Rectal smooth muscle tissue (tissue), 1 donor: ENCODE data around the gene RWDD4.

ENCODE experiments used
- H3K27ac ChIP-seq: one replicate; pipeline ENCODE4 v1.7.0; 2013; ENCODE audit warnings: low read depth, low read length, inconsistent platforms
- H3K27me3 ChIP-seq: one replicate; pipeline ENCODE4 v1.7.0; 2013; ENCODE audit warnings: low read length; ENCODE audit not compliant: control insufficient read depth, insufficient read depth
- H3K36me3 ChIP-seq: one replicate; pipeline ENCODE4 v1.7.0; 2013; ENCODE audit warnings: low read length; ENCODE audit not compliant: control insufficient read depth, insufficient read depth
- H3K4me1 ChIP-seq: one replicate; pipeline ENCODE4 v1.7.0; 2013; ENCODE audit warnings: low read length; ENCODE audit not compliant: control insufficient read depth, insufficient read depth
- H3K4me3 ChIP-seq: one replicate; pipeline ENCODE4 v1.7.0; 2013; ENCODE audit warnings: low read length
- H3K9ac ChIP-seq: one replicate; pipeline ENCODE4 v1.7.0; 2013; ENCODE audit warnings: low read length

Gene RWDD4

DNA sequence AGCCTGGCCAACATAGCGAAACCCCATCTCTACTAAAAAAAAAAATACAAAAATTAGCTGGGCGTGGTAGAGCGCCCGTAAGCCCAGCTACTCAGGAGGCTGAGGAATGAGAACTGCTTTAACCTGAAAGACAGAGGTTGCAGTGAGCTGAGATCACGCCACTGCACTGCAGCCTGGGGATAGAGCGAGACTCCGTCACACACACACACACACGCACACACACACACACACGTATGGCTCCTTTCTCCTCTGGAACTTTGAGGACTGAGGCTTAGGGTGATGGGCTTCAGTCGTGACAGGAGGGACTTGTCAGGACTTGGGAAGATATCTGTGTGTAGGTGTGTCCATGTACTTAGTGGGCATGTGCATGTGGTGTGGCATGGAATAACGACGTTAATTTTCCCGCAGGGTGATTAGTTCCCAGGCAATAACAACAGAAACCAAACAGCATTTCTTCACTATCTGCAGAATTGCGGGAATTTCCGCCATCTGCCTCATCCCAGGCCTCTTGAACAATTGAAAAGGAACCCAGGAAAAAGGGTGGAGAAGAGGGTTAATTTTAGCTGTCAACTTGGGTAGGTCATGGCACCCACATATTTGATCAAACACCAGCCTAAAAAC, 47.7 kb downstream of the RWDD4 start:
- H3K9ac ChIP-seq, result no peak overlapping the region
- no peaks in the 10 kb centered on the region for H3K27me3 ChIP-seq
- no peak overlapping the region for H3K27ac ChIP-seq

DNA sequence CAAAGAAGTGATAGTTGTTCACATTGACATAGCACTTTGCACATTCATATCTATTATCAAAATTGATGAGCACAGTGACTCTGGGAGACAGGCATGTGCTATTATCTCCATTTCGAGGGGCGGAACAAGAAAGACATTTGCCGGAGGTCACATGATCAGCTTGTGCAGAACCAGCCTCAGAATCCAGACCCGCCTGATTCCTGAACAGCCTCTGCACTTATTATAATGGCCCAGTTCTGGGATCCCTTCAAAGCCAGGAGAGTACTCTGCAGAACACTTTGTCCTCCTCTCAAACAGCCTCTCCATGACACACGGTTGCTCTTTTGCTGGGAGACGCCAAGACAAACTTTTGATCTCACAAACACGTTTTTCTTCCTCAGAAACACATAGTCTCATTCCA, 48.4 kb downstream of the RWDD4 start:
- no peak overlapping the region for H3K4me3 ChIP-seq
- no peak overlapping the region for H3K27ac ChIP-seq
- no peaks in the 10 kb centered on the region for H3K4me1 ChIP-seq
- no peaks in the 10 kb centered on the region for H3K36me3 ChIP-seq
- H3K9ac ChIP-seq, result no peak overlapping the region
- no peaks in the 10 kb centered on the region for H3K27me3 ChIP-seq

More for the DNA sequence above, 47.7 kb downstream of the RWDD4 start:
- Histone ChIP-seq H3K36me3 (no peaks in the 10 kb centered on the region), H3K4me3 (no peak overlapping the region), H3K4me1 (no peaks in the 10 kb centered on the region)

DNA sequence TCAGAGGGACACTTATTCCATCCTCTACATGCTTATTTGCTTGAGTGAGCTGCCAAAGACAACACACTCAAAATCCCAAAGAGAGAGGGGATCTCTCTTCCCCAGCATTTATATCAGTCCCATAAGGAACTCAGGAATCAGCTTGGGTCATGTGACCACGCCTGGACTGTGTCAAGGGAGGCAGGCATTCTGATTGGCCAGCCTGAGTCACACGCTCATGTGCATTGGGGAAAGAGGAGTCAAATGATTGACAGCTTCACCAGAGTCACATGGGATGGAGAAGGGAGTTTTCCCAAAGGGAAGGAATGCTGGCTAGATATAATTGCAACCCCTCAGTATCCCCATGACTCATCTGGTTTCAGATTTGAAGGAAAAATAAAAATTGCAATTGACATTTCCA, 49.0 kb downstream of the RWDD4 start:
- H3K4me1 ChIP-seq, result no peaks in the 10 kb centered on the region
- H3K9ac ChIP-seq, result no peak overlapping the region
- H3K27ac ChIP-seq, result no peak overlapping the region
- H3K27me3 ChIP-seq, result no peaks in the 10 kb centered on the region
- H3K36me3 ChIP-seq, result no peaks in the 10 kb centered on the region
- H3K4me3 ChIP-seq, result no peak overlapping the region

DNA sequence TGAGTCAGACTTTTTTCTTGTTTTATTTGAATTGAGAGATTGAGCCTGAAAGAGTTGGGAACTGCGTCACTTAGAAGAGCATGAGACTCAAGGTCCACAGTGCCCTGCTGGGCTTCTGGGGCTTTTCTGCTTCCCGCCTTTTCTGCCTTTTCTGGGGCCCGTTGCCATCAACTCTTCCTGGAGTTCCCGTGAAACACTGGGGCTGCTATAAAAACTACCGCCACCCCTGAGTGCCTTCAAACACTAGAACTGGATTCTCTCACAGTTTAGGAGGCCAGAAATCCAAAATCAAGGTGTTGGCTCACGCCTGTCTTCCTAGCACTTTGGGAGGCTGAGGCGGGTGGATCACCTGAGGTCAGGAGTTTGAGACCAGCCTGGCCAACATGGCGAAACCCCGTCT, 49.8 kb downstream of the RWDD4 start:
- Histone ChIP-seq H3K4me3 (no peak overlapping the region), H3K9ac (no peak overlapping the region), H3K27me3 (no peaks in the 10 kb centered on the region), H3K27ac (no peak overlapping the region), H3K4me1 (no peaks in the 10 kb centered on the region), H3K36me3 (no peaks in the 10 kb centered on the region)

DNA sequence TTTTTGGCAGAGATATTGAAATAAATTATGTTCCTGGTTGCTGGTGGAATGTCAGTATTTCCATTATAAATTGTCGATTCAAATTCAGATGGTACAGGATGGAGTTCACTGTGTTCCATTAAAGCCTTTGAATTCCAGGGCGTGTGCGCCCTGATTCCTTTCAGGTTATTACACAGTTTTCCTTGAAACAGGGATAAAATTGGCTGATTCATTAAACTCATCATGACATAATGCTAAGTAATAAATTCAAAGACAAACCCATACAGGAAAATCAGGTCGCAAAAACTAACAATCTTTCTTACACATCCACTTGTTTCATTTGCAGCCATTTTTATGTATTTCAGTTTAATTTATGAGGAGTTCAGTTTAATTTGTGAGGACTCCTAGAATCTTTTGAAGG, 51.1 kb downstream of the RWDD4 start:
- Histone ChIP-seq H3K27ac (no peak overlapping the region), H3K4me1 (no peaks in the 10 kb centered on the region), H3K36me3 (no peaks in the 10 kb centered on the region), H3K27me3 (no peaks in the 10 kb centered on the region), H3K9ac (no peak overlapping the region), H3K4me3 (no peak overlapping the region)

DNA sequence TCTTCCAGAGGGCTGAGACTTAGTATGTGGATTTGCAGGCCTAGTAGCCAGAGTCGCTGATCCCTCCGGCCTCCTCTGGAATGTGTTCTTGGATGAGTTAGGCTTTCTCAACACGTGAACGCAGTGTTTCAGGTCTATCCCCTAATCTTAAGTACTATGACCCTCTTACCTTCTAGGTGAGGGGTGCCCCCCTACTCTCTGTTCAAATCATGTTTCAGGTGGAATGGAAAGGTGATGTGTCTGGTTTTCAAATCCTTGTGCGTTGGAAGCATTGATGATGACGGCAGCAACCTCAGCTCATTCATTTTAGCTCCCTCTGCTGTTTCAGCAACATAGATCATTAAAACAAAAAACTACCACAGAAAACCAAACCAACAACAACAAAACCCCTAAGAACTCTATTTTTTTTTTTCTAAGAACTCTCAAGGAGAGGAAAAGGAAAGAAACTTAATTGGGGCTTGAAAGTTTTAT, 56.4 kb downstream of the RWDD4 start:
- H3K27me3 ChIP-seq, result no peaks in the 10 kb centered on the region
- no peaks in the 10 kb centered on the region for H3K4me1 ChIP-seq
- no peak overlapping the region for H3K4me3 ChIP-seq
- no peak overlapping the region for H3K9ac ChIP-seq
- H3K27ac ChIP-seq, result no peak overlapping the region
- no peaks in the 10 kb centered on the region for H3K36me3 ChIP-seq

DNA sequence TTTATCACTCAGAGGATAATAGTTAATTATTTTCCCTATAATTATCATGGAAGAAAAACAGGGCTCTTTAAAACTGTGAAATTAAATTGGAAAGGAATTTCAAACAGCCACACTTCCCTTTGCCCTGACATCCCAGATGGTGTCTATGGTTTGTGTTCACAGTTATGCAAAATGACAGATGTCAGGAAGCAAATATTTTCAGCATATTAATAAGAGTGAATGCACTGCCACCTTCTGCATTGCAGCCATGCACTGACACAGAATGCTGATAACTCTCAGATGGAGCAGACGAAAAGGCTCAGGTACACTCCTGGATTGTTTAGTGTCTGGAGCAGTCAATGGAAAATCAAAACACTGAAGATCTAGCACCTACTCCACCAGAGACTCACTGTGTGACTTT, 57.6 kb downstream of the RWDD4 start:
- no peak overlapping the region for H3K9ac ChIP-seq
- H3K36me3 ChIP-seq, result no peaks in the 10 kb centered on the region
- no peaks in the 10 kb centered on the region for H3K27me3 ChIP-seq
- H3K4me1 ChIP-seq, result no peaks in the 10 kb centered on the region
- H3K27ac ChIP-seq, result no peak overlapping the region
- H3K4me3 ChIP-seq, result no peak overlapping the region

DNA sequence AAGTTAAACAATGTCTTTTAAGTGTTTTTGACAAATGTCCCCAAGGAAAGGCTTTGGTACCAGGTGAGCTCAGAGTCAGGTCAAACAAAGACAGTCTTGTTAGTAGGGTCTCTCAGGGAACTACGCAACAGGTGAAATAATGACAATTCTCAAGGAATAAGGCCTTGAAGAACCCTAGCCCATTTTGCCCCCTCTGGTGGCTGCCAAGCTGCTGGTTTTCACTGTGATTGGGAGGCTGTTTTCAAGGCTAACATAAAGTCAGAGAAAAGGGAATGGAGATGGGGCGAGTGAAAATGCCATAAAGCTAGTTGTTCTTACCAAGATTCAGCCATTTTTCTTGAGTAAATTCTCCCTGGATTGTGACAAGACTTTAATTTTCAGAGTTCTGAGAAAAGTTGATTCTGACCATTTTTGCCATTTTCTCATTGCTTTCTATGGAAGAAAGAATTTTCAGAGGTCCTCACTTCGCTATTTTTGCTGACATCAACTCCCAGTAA, 58.7 kb downstream of the RWDD4 start:
- Histone ChIP-seq H3K27ac (no peak overlapping the region), H3K4me1 (no peaks in the 10 kb centered on the region)

DNA sequence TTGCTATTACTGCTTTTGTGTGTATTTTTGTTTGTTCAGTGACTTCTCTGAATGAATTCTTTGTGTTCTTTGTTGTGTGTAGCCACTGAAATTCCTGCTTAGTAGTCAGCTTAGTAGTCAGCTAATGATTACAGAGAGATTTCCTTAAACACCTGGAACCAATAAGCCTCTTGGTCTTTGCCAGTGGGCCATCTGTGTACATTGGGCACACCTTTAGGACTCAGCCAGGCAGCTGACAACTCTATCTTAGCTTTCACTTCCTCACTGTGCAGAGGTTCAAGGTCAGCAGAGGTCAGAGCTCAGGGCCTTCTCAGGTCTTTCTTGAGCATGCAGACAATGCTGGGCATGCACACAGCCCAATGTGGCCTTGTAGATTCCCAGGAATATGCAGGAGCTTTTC, 59.3 kb downstream of the RWDD4 start:
- Histone ChIP-seq H3K4me3 (no peak overlapping the region), H3K27ac (no peak overlapping the region), H3K36me3 (no peaks in the 10 kb centered on the region), H3K9ac (no peak overlapping the region), H3K4me1 (no peaks in the 10 kb centered on the region), H3K27me3 (no peaks in the 10 kb centered on the region)

More for the DNA sequence above, 58.7 kb downstream of the RWDD4 start:
- Histone ChIP-seq H3K36me3 (no peaks in the 10 kb centered on the region), H3K9ac (no peak overlapping the region), H3K4me3 (no peak overlapping the region), H3K27me3 (no peaks in the 10 kb centered on the region)

DNA sequence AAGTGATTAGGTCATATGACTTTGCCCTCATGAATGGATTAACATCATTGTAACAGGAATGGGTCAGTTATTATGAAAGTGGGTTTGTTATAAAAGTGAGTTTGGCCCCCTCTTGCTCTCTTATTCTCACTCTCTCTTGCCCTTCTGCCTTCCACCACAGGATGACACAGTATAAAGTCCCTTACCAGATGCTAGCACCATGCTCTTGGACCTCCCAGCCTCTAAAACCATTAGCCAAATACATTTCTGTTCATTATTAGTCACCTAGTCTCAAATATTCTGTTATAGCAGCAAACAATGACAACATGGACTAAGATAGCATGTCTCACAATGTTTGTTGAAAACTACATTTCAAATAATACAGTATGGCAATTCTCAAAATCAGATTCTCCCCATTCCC, 59.7 kb downstream of the RWDD4 start:
- Histone ChIP-seq H3K27me3 (no peaks in the 10 kb centered on the region), H3K27ac (no peak overlapping the region), H3K36me3 (no peaks in the 10 kb centered on the region), H3K4me3 (no peak overlapping the region), H3K4me1 (no peaks in the 10 kb centered on the region), H3K9ac (no peak overlapping the region)

DNA sequence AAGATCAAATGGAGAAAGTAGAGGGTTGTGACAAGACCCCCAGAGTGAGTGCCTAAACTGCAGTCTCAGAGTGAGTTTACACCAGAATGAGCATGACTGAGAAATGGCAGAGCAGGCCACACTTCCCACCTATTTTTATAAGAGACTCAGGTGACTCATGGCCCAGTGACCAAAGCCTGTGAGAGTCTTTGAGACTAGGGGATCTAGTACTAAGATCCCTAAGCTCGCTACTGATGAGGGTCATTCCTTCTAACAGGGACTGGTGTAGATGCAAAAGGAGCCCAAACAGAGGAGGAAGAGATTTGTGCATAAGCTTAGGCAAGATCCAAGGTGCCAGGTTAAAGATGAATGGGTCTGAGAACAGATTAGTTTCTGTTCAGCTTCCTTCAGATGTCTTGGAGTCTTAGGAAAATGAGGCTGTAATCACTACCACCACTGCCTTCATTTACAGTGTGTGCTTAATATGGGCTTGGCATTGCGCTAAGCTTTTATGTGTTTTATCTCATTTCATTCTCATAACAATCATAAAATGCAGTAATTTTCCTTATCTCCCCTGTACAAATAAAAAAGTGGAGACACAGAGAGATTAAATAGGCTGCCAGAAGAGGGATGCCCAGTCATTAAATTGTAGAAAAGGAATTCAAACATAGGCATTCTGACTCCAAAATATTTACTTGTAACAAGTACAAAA, 62.8 kb downstream of the RWDD4 start:
- Histone ChIP-seq H3K36me3 (no peaks in the 10 kb centered on the region), H3K4me3 (no peak overlapping the region), H3K27ac (no peak overlapping the region), H3K9ac (no peak overlapping the region), H3K4me1 (no peaks in the 10 kb centered on the region), H3K27me3 (no peaks in the 10 kb centered on the region)

DNA sequence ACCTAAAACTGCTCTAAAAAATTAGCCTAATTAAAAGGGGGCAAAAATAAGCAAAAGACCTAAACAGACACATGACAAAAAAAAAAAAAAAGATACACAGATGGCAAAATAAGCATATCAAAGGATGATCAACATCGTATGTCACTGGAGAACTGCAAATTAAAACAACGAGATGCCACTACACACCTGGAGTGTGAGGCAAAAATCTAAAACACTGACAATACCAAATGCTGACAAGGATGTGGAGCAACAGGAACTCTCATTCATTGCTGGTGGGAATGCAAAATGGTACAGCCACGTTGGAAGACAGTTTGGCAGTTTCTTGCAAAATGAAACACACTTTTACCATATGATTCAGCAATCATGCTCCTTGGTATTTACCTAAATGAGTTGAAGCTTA, 64.2 kb downstream of the RWDD4 start:
- Histone ChIP-seq H3K4me3 (no peak overlapping the region), H3K36me3 (no peaks in the 10 kb centered on the region), H3K27ac (no peak overlapping the region), H3K27me3 (no peaks in the 10 kb centered on the region), H3K4me1 (no peaks in the 10 kb centered on the region), H3K9ac (no peak overlapping the region)

DNA sequence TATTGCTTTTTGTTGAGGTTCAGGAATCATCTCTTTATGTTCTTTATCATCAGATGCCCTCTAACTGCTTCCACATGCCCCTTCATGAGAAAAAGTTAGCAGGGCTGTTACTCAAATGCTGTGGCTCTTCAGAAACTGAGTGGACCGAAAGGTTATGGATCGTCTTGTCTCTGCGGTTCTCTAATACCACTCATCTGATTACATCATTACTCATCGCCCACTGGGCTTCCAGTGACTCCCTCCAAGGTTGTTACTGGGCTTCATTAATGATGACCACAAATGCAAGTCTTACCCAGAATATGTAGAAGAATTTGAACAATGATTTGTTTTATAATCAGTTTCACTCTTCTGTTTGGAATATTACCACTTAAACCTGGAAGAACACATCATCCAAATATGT, 67.7 kb downstream of the RWDD4 start:
- no peaks in the 10 kb centered on the region for H3K4me1 ChIP-seq
- no peaks in the 10 kb centered on the region for H3K36me3 ChIP-seq
- H3K27ac ChIP-seq, result no peak overlapping the region
- H3K27me3 ChIP-seq, result no peaks in the 10 kb centered on the region
- H3K4me3 ChIP-seq, result no peak overlapping the region
- no peak overlapping the region for H3K9ac ChIP-seq
